NCI-H1092 (cell line): Measurements from ENCODE around the gene PRSS53.
"Not testable (repeated sequence)": the region's sequence is repeated elsewhere in the genome, so short reads cannot be mapped to it uniquely, and the experiment has no call there.

Experiments used
- DNase-seq: peaks from one replicate; lab custom pipeline; 2025; lab: John Stamatoyannopoulos, UW

Gene PRSS53

GRCh38 chr16:31117384-31118222 is 28.9 kb upstream of the PRSS53 start, which contains the start of gene KAT8:
TSS of gene KAT8 (plus strand) at chr16:31117664. CDS start at chr16:31117682, 18 bp downstream.
- DNase-seq = peak; percentile 99

- DNase-seq = no peak
Measured at GRCh38 chr16:31114468-31114867, 25.7 kb upstream of the PRSS53 start.

- DNase-seq = no peak
Measured at GRCh38 chr16:31113121-31114120, 24.7 kb upstream of the PRSS53 start.

GRCh38 chr16:31112711-31113110 is 24.0 kb upstream of the PRSS53 start:
- no peak for DNase-seq

- DNase-seq = no peak
Measured at GRCh38 chr16:31111881-31112466, 23.2 kb upstream of the PRSS53 start.

GRCh38 chr16:31110106-31111034 is 21.6 kb upstream of the PRSS53 start:
- DNase-seq = no peak

- no peak for DNase-seq
Measured at GRCh38 chr16:31109622-31110021, 20.9 kb upstream of the PRSS53 start.

GRCh38 chr16:31108794-31109558 is 20.2 kb upstream of the PRSS53 start:
- DNase-seq = no peak

- peak; percentile 12 for DNase-seq
Measured at GRCh38 chr16:31108035-31108793, 19.5 kb upstream of the PRSS53 start, which contains the start of gene BCKDK. TSS of gene BCKDK (plus strand) at chr16:31108386. CDS start at chr16:31109224, 838 bp downstream.

- DNase-seq = no peak
Measured at GRCh38 chr16:31107465-31107867, 18.7 kb upstream of the PRSS53 start.

GRCh38 chr16:31106509-31107464 is 18.0 kb upstream of the PRSS53 start:
- no peak for DNase-seq

- peak; percentile 47 for DNase-seq
Measured at GRCh38 chr16:31105677-31106213, 17.0 kb upstream of the PRSS53 start.

- not testable (repeated sequence) for DNase-seq
Measured at GRCh38 chr16:31100876-31101641, 12.3 kb upstream of the PRSS53 start.

GRCh38 chr16:31099860-31100638 is 11.3 kb upstream of the PRSS53 start:
- no peak for DNase-seq

- peak; percentile 96 for DNase-seq
Measured at GRCh38 chr16:31094424-31095120, 5.8 kb upstream of the PRSS53 start, which contains the start of gene VKORC1. TSS of gene VKORC1 (minus strand) at chr16:31094797. CDS start at chr16:31094729, 68 bp downstream.

GRCh38 chr16:31094088-31094423 is 5.3 kb upstream of the PRSS53 start:
- no peak for DNase-seq
